ENCODE results near the gene DIP2B. TPM values are rescaled to one million over a fixed set of nuclear protein-coding genes. Genes with fewer than 3 reads are reported as not detected.

DIP2B gene
- total RNA-seq, 2 experiments from 2014 or later, result 27.8 to 28.2 TPM

DNA sequence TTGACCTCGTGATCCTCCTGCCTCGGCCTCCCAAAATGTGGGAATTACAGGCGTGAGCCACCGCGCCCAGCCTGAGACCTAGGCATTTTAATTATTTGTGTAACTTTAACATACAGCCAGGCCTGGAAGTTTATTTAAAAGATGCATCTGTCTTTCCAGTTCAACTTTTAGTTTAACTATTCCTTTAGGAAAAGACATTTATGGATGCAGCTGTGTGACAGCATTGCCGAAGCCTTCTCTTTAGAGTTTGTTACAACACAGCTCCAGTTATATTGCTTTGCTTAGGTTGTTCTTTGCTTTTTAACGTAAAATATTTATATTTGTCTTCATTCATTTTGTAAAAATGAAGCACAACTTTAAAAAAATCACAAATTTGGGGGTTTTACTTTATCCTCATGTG, 67.0 kb downstream of the DIP2B start:
- no peak overlapping the region for H3K27ac Mint-ChIP-seq
- no peaks in the 10 kb centered on the region for H3K9me3 Mint-ChIP-seq
- CTCF ChIA-PET, result interaction anchor here (1.1 to 1.6 kb wide), 3 partner anchors 8 to 16 kb away, joined by 3 to 4 read pairs (median 4); no protein-coding TSS in a partner anchor
- H3K4me1 Mint-ChIP-seq (ENCODE audit: low read depth), result peaks cover 43% of the 10 kb centered on the region
- H3K27me3 Mint-ChIP-seq (ENCODE audit: low read depth), result no peaks in the 10 kb centered on the region
- intact Hi-C loops (cut with micrococcal nuclease), result no loop called here
- H3K36me3 Mint-ChIP-seq (ENCODE audit: low read depth), result peaks cover 5% of the 10 kb centered on the region
- H3K4me3 Mint-ChIP-seq, result no peak overlapping the region
- no peak for DNase-seq

DNA sequence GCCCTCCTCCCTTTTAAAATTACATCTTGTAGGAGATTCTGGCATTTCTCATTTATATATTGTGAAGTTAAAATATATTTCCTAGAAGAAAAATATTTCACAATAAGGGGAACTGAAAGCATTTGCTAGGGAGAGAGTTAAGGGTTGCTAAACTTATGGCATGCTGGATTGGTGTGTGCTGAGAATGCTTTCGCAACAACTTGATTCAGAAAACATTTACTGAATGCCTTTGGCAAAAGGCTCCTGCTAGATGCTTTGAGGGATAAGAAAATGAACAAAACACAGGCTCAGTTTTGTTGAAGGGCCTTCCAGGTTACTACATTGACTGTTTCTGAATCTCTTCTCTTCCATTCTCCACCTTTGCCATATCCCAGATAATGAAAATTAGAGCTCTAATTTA, 67.5 kb downstream of the DIP2B start:
- CTCF ChIA-PET, result interaction anchor here (1.1 to 1.6 kb wide), 3 partner anchors 9 to 17 kb away, joined by 3 to 4 read pairs (median 4); no protein-coding TSS in a partner anchor
- H3K9me3 Mint-ChIP-seq, result no peaks in the 10 kb centered on the region
- H3K4me1 Mint-ChIP-seq (ENCODE audit: low read depth), result peaks cover 39% of the 10 kb centered on the region
- intact Hi-C loops (cut with micrococcal nuclease), result no loop called here
- H3K27ac Mint-ChIP-seq, result no peak overlapping the region
- DNase-seq, result no peak
- no peak overlapping the region for H3K4me3 Mint-ChIP-seq
- H3K27me3 Mint-ChIP-seq (ENCODE audit: low read depth), result no peaks in the 10 kb centered on the region
- H3K36me3 Mint-ChIP-seq (ENCODE audit: low read depth), result peaks cover 4% of the 10 kb centered on the region

GRCh38 chr12:50572760-50573159, 68.0 kb downstream of the DIP2B start:
- intact Hi-C loops (cut with micrococcal nuclease), result no loop called here

DNA sequence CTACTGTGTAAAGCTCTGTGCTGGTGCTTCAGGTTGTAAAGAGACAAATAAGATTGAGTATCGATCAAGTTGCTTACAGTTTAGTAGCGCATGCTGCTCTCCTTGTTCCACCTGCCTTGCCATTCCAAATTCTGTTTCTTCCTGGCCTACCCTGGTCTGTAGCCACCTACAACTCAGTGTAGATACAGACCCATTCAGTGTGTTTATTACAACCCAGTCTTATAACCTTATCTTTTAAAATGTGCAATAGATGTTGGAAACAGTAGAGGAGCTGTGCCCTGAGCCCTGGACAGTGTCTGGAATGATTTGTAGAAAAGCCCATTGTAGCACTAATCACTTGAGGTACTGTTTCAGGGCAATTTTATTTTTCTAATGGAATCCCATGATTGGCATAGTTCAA, 68.5 kb downstream of the DIP2B start:
- Mint-ChIP-seq H3K4me3 (no peak overlapping the region), H3K27me3 (ENCODE audit: low read depth) (no peaks in the 10 kb centered on the region), H3K27ac (no peak overlapping the region), H3K36me3 (ENCODE audit: low read depth) (peaks cover 2% of the 10 kb centered on the region), H3K9me3 (no peaks in the 10 kb centered on the region), H3K4me1 (ENCODE audit: low read depth) (peaks cover 32% of the 10 kb centered on the region)
- CTCF ChIA-PET, result interaction anchor here (1.2 to 1.6 kb wide), 2 partner anchors 10 to 18 kb away, joined by 3 to 4 read pairs; no protein-coding TSS in a partner anchor
- DNase-seq, result no peak
- intact Hi-C loops (cut with micrococcal nuclease), result no loop called here

More at GRCh38 chr12:50572760-50573159, 68.0 kb downstream of the DIP2B start:
- Mint-ChIP-seq H3K36me3 (ENCODE audit: low read depth) (peaks cover 3% of the 10 kb centered on the region), H3K4me3 (no peak overlapping the region), H3K27me3 (ENCODE audit: low read depth) (no peaks in the 10 kb centered on the region), H3K9me3 (no peaks in the 10 kb centered on the region), H3K4me1 (ENCODE audit: low read depth) (peaks cover 36% of the 10 kb centered on the region), H3K27ac (no peak overlapping the region)
- no peak for DNase-seq
- CTCF ChIA-PET, result interaction anchor here (1.2 to 1.6 kb wide), 2 partner anchors 9 to 17 kb away, joined by 3 to 4 read pairs; no protein-coding TSS in a partner anchor

DNA sequence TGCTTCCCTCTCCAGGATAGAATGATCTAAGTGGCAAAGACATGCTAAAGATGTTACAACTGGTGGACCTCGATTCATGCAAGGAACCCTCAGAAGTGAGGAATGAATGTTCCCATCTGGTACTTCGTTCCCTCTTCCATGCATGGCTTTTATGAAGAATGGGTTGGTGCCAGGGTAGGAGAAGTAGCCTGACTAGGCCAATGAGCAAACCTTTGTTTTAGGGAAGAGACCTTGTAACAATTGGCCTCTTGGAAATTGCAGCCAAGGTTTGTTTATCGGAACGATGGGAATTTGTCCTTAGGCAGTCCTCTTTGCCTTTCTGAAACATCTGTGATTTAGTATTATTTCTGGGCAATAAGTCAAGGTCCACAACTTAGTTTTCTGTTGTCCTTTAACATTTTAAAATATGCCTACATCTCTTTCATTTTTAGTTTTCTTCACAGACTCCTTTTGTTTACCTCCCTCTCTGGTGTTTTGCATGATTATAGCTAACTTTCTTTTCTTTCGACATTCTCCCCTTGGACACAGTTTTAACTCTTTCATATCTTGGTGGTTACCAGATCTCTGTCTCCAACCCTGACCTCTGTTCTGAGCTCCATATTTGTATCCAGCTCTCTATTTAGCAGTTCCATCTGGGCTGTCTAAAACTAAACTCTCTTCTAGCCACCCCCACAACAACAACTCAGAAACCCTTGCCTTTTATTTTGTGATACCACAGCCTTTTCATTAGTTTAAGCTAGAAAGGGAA, 70.0 kb downstream of the DIP2B start:
- CTCF ChIA-PET, result interaction anchor here (1.0 kb wide), 1 partner anchor 11 kb away, joined by 7 read pairs; no protein-coding TSS in a partner anchor
- intact Hi-C loops (cut with micrococcal nuclease), result no loop called here
- H3K27me3 Mint-ChIP-seq (ENCODE audit: low read depth), result no peaks in the 10 kb centered on the region
- H3K4me3 Mint-ChIP-seq, result no peak overlapping the region
- H3K27ac Mint-ChIP-seq, result no peak overlapping the region
- DNase-seq, result no peak
- peaks cover 2% of the 10 kb centered on the region for H3K36me3 Mint-ChIP-seq (ENCODE audit: low read depth)
- H3K9me3 Mint-ChIP-seq, result no peaks in the 10 kb centered on the region
- H3K4me1 Mint-ChIP-seq (ENCODE audit: low read depth), result peaks cover 25% of the 10 kb centered on the region

DNA sequence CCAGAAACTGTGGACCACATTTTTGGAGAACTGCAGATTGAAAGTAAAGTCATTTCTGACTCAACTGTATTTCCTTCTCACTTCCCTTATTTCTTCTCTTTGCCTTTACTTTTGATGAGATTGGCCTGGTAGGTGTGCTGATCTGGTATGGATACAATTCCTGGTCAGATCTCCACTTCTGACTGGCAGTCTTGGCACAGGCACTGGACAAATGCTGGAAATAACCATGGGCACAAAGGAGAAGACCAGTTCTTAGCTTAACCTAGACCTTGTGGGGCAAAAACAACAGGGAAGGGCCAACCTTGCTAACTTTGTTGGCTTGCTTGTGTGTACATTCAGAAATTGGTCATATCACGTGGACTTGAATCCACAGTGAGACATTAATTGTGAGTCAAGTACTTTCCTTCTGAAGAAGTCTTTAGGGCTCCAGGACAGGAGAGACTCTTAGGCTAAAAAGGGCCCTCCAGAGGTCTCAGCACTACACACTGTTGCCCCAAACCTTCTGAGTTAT, 75.0 kb downstream of the DIP2B start:
- DNase-seq, result no peak
- H3K27me3 Mint-ChIP-seq (ENCODE audit: low read depth), result no peaks in the 10 kb centered on the region
- CTCF ChIA-PET, result no interaction called here
- peaks cover 1% of the 10 kb centered on the region for H3K36me3 Mint-ChIP-seq (ENCODE audit: low read depth)
- intact Hi-C loops (cut with micrococcal nuclease), result loop anchor here (2.0 kb wide), 1 partner anchor 25 kb away; no protein-coding TSS in a partner anchor
- no peak overlapping the region for H3K4me3 Mint-ChIP-seq
- peaks cover 30% of the 10 kb centered on the region for H3K4me1 Mint-ChIP-seq (ENCODE audit: low read depth)
- no peak overlapping the region for H3K27ac Mint-ChIP-seq
- H3K9me3 Mint-ChIP-seq, result no peaks in the 10 kb centered on the region

GRCh38 chr12:50580436-50580835, 75.7 kb downstream of the DIP2B start:
- peaks cover 27% of the 10 kb centered on the region for H3K4me1 Mint-ChIP-seq (ENCODE audit: low read depth)
- H3K27ac Mint-ChIP-seq, result no peak overlapping the region
- H3K9me3 Mint-ChIP-seq, result no peaks in the 10 kb centered on the region
- DNase-seq, result no peak
- H3K4me3 Mint-ChIP-seq, result no peak overlapping the region
- no peaks in the 10 kb centered on the region for H3K27me3 Mint-ChIP-seq (ENCODE audit: low read depth)
- CTCF ChIA-PET, result no interaction called here
- peaks cover 1% of the 10 kb centered on the region for H3K36me3 Mint-ChIP-seq (ENCODE audit: low read depth)
- intact Hi-C loops (cut with micrococcal nuclease), result loop anchor here (2.0 kb wide), 1 partner anchor 26 kb away; no protein-coding TSS in a partner anchor

DNA sequence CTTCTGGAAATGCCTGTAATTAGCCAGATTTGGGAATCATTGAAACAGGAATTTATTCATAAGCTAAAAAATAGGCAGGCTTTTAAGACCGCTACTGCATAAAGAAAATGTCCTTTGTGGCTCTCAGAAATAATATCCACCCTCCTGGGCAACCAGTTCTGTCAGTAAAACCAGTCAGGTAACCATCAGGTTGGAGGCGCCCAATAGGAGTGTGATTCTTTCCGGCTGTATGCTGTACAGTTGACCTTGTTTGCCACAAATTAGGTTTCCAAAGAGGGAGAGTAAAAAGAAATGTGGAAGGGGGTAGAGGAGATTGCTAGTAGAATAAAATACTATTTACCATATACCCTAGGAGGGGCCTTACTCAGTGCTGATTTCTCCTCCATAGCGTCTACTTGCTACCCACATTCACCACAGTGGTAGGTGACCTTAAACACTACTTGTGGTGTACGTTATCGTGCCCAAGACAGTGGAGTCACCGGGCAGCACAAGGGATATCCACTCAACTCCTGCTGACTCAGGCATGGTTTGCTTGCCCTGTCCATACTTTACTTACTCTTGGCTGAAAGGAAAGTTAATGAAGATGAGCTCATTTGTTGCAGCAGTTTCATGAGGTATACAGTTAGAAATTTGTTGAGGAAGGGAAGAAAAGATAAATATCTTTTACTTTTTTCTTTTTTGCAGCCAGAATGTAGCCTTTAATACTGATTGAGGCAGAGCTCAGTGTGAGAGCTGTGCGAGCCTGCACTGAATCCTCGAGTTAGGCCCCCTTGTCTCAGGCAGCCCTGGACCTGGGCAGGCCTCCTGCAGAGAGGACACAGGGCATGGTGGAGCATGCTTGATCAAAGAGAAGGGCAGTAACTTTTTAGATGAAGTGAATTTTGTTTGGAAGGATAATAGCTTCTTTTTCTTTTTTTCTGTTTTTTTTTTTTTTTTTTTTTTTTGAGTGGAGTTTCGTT, 76.7 kb downstream of the DIP2B start:
- CTCF ChIA-PET, result interaction anchor here (1.2 kb wide), 1 partner anchor 44 kb away, joined by 4 read pairs; no protein-coding TSS in a partner anchor
- Mint-ChIP-seq H3K9me3 (no peaks in the 10 kb centered on the region), H3K4me3 (no peak overlapping the region), H3K27ac (no peak overlapping the region), H3K27me3 (ENCODE audit: low read depth) (no peaks in the 10 kb centered on the region), H3K36me3 (ENCODE audit: low read depth) (peaks cover 1% of the 10 kb centered on the region), H3K4me1 (ENCODE audit: low read depth) (peaks cover 27% of the 10 kb centered on the region)
- intact Hi-C loops (cut with micrococcal nuclease), result loop anchor here (2.0 kb wide), 1 partner anchor 27 kb away; no protein-coding TSS in a partner anchor
- no peak for DNase-seq

DNA sequence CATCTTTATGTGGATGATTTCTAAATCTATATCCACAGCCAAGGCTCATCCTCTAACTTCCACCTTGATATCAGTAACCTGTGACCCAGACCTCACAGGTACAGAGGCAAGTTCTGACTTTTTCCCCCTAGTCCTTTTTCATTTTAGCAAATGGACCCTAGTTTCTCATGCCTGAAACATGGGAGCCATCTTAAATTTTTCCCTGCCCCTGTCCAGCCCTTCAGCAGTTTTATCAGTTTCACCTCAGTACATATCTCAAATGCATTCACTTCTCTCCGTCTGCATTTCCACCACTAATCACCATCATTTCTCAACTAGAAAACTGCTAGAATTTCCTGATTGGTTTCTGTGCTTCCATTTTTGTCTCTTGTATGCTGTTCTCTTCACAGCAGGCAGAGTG, 79.3 kb downstream of the DIP2B start:
- CTCF ChIA-PET, result no interaction called here
- peaks cover 44% of the 10 kb centered on the region for H3K4me1 Mint-ChIP-seq (ENCODE audit: low read depth)
- H3K27ac Mint-ChIP-seq, result no peak overlapping the region
- DNase-seq, result no peak
- H3K27me3 Mint-ChIP-seq (ENCODE audit: low read depth), result no peaks in the 10 kb centered on the region
- H3K4me3 Mint-ChIP-seq, result no peak overlapping the region
- intact Hi-C loops (cut with micrococcal nuclease), result no loop called here
- peaks cover 1% of the 10 kb centered on the region for H3K36me3 Mint-ChIP-seq (ENCODE audit: low read depth)
- no peaks in the 10 kb centered on the region for H3K9me3 Mint-ChIP-seq

- H3K9me3 Mint-ChIP-seq, result no peaks in the 10 kb centered on the region
- CTCF ChIA-PET, result interaction anchor here (0.6 to 1.4 kb wide), 2 partner anchors 35 to 83 kb away, joined by 3 to 4 read pairs; no protein-coding TSS in a partner anchor
- no peaks in the 10 kb centered on the region for H3K27me3 Mint-ChIP-seq (ENCODE audit: low read depth)
- H3K27ac Mint-ChIP-seq, result peak overlapping the region; percentile 64
- H3K4me1 Mint-ChIP-seq (ENCODE audit: low read depth), result peaks cover 45% of the 10 kb centered on the region
- intact Hi-C loops (cut with micrococcal nuclease), result loop anchor here (5.0 kb wide), 1 partner anchor 37 kb away; no protein-coding TSS in a partner anchor
- no peaks in the 10 kb centered on the region for H3K36me3 Mint-ChIP-seq (ENCODE audit: low read depth)
- H3K4me3 Mint-ChIP-seq, result peak overlapping the region; percentile 10
- DNase-seq, result peak; percentile 57
Measured at GRCh38 chr12:50589650-50590435, 85.1 kb downstream of the DIP2B start.

GRCh38 chr12:50590869-50591268, 86.1 kb downstream of the DIP2B start:
- peaks cover 45% of the 10 kb centered on the region for H3K4me1 Mint-ChIP-seq (ENCODE audit: low read depth)
- no peaks in the 10 kb centered on the region for H3K9me3 Mint-ChIP-seq
- no peak overlapping the region for H3K27ac Mint-ChIP-seq
- intact Hi-C loops (cut with micrococcal nuclease), result no loop called here
- no peak for DNase-seq
- H3K4me3 Mint-ChIP-seq, result no peak overlapping the region
- CTCF ChIA-PET, result interaction anchor here (0.6 kb wide), 2 partner anchors 73 to 109 kb away, joined by 3 to 4 read pairs; no protein-coding TSS in a partner anchor
- no peaks in the 10 kb centered on the region for H3K36me3 Mint-ChIP-seq (ENCODE audit: low read depth)
- no peaks in the 10 kb centered on the region for H3K27me3 Mint-ChIP-seq (ENCODE audit: low read depth)
